T-cell (primary cell): Measurements from ENCODE around the gene ADCY1. TPM values are rescaled to one million over a fixed set of nuclear protein-coding genes. Genes with fewer than 3 reads are reported as not detected.

Source experiments
- ATAC-seq, 4 experiments: fragments of 200-7000 bp in 3 of 4; fragments of 150-1000 bp in 1 of 4; cut with Tn5 transposase; replicated peaks in 1 of 4; 1 replicate in 3 of 4; 2 replicates in 1 of 4; pipeline ENCODE4 v1.10.0; 2021; ENCODE audit warnings: moderate library complexity in 3 of 4, mild to moderate bottlenecking in 2 of 4, moderate number of reproducible peaks in 1 of 4
- CTCF ChIA-PET, 2 donors: fragments of 300-600 bp; sonication (Branson Sonifier 250); formaldehyde crosslinking; loops; one replicate each; lab custom pipeline; 2022; ENCODE audit warnings: antibody characterized with exemption in 2 of 2; lab: Charles Lee
- POLR2A ChIA-PET, 2 donors: fragments of 300-600 bp; sonication (Branson Sonifier 250); formaldehyde crosslinking; loops; one replicate each; lab custom pipeline; 2022; ENCODE audit warnings: antibody characterized with exemption in 2 of 2; lab: Charles Lee
- DNase-seq, 35 experiments: peaks; one replicate each; pipeline versions ENCODE4 v3.0.0 to v3.0.0-alpha.2; 2013 to 2023
- H3K27ac ChIP-seq: one replicate; pipeline ENCODE4 v1.5.1; 2013; ENCODE audit warnings: low read length
- H3K27me3 ChIP-seq, 2 experiments: replicated peaks in 1 of 2; 1 replicate in 1 of 2; 2 replicates in 1 of 2; pipeline versions ENCODE4 v1.6.1 to v1.7.0; 2013; ENCODE audit warnings: low read length in 1 of 2, mixed read lengths in 1 of 2; ENCODE audit not compliant: control insufficient read depth in 2 of 2, insufficient read depth in 2 of 2; ENCODE audit errors: extremely low read depth in 1 of 2
- H3K36me3 ChIP-seq, 2 donors: 1 replicate in 1 of 2; 2 replicates in 1 of 2; pipeline versions ENCODE4 v1.6.1 to v1.7.0; 2013; ENCODE audit warnings: low read length in 1 of 2; ENCODE audit not compliant: control insufficient read depth in 2 of 2, insufficient read depth in 1 of 2; ENCODE audit errors: extremely low read depth in 1 of 2
- H3K4me1 ChIP-seq, 2 experiments: 1 replicate in 1 of 2; 2 replicates in 1 of 2; pipeline versions ENCODE4 v1.6.1 to v1.7.0; 2013; ENCODE audit warnings: low read length in 2 of 2, mixed read lengths in 1 of 2; ENCODE audit not compliant: insufficient read depth in 2 of 2, control insufficient read depth in 1 of 2; ENCODE audit errors: extremely low read depth in 1 of 2
- H3K4me3 ChIP-seq, 2 donors: 1 replicate in 1 of 2; 2 replicates in 1 of 2; pipeline versions ENCODE4 v1.5.1 to v1.7.0; 2013; ENCODE audit warnings: mild to moderate bottlenecking in 2 of 2, low read length in 1 of 2, moderate library complexity in 1 of 2; ENCODE audit not compliant: control insufficient read depth in 1 of 2; ENCODE audit errors: extremely low read depth in 1 of 2
- H3K9me3 ChIP-seq: 2 replicates; pipeline ENCODE4 v1.7.0; 2013
- H3K27ac Mint-ChIP-seq, 2 donors: one replicate each; pipeline ENCODE4 v1.8.0; 2020 to 2021; ENCODE audit warnings: mild to moderate bottlenecking in 2 of 2, mixed read lengths in 2 of 2
- H3K27me3 Mint-ChIP-seq, 2 donors: one replicate each; pipeline ENCODE4 v1.8.0; 2021 to 2022; ENCODE audit warnings: mixed read lengths in 2 of 2
- H3K36me3 Mint-ChIP-seq: one replicate; pipeline ENCODE4 v1.8.0; 2021; ENCODE audit warnings: mixed read lengths
- H3K4me1 Mint-ChIP-seq, 3 donors: one replicate each; pipeline ENCODE4 v1.8.0; 2020 to 2022; ENCODE audit warnings: mixed read lengths in 3 of 3, mild to moderate bottlenecking in 1 of 3
- H3K4me3 Mint-ChIP-seq, 3 donors: one replicate each; pipeline ENCODE4 v1.8.0; 2020 to 2022; ENCODE audit warnings: mild to moderate bottlenecking in 3 of 3, mixed read lengths in 3 of 3, moderate library complexity in 3 of 3
- H3K9me3 Mint-ChIP-seq, 3 donors: one replicate each; pipeline ENCODE4 v1.8.0; 2020 to 2022; ENCODE audit warnings: mixed read lengths in 3 of 3
- whole genome bisulfite sequencing: methylation state at CpG from one replicate; pipeline ENCODE4 v1.1.5; 2013; ENCODE audit warnings: missing lambda C conversion rate; ENCODE audit not compliant: insufficient coverage; 5-methylcytosine and 5-hydroxymethylcytosine counted together
- total RNA-seq, 35 experiments: library from RNA in 6 of 35; stranded (reverse) in 6 of 35; fragments of 120-200 nt in 1 of 35; gene quantifications; one replicate each; pipeline versions ENCODE4 v1.2.1 to v1.2.4 and lab custom pipeline; 2013 to 2026

The ADCY1 gene
- total RNA-seq, 5 donors from 2014 or later (not counting 1 experiment from before 2014, with no cell fraction given): 0.03 to 0.44 (median 0.05) TPM

DNA sequence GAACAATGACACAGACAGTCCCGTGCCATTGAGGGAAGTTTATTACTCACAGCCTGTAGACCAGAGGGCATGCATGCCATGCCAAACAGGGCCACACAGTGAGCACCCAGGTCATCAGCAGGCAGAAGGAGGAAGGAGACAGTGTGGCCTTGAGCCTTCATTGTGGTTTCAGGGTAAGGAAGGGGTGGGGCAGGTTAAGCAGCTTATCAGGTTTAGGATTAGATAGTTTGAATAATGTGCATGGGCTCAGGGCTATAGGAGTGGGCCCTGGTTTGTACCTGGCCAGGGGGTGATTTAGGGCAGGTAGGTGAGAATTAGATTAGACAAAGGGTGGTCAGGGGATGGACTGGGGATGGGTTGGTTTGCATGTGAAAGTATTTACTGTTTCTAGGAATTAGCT is 67.9 kb downstream of the ADCY1 start:
- H3K36me3 Mint-ChIP-seq: no peaks in the 10 kb centered on the region
- no CpG with 5 or more reads among the region's 1 CpG for WGBS

DNA sequence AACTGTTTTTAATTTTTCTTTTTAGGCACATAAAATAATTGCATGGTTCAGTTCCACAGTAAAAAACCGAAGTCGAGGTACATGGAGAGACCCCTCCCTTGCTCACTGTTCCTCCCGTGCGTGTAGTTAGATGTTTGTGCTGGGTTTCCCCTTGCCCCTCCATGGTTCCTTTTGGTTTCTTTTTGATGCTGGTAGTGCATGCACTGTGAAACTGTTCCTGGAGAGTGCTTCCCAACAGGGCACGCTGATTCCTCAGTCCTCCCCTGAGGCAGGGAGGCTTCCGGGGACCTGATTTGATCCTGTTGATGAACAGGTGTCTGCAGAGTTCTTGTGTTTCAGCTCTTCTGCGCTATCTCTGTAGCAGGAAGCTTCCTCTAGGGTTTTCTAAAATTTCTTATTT is 69.5 kb downstream of the ADCY1 start:
- H3K27ac ChIP-seq: no peak overlapping the region
- H3K27ac Mint-ChIP-seq: no peak overlapping the region
- peaks cover 3 to 14% of the 10 kb centered on the region in 2 donors for H3K27me3 Mint-ChIP-seq
- 100% methylated on average over 1 of the region's 7 CpGs for WGBS
- DNase-seq (no peak), ATAC-seq (no peak)
- no peaks in the 10 kb centered on the region for H3K9me3 Mint-ChIP-seq
- no peaks in the 10 kb centered on the region for H3K4me1 Mint-ChIP-seq
- peaks cover 0 to 19% of the 10 kb centered on the region in 2 experiments for H3K27me3 ChIP-seq
- H3K9me3 ChIP-seq: no peaks in the 10 kb centered on the region
- H3K4me3 Mint-ChIP-seq: no peak overlapping the region
- no peak overlapping the region for H3K4me3 ChIP-seq
- CTCF ChIA-PET: no interaction called here
- no peaks in the 10 kb centered on the region for H3K4me1 ChIP-seq
- no peaks in the 10 kb centered on the region for H3K36me3 Mint-ChIP-seq
- H3K36me3 ChIP-seq: no peaks in the 10 kb centered on the region
- POLR2A ChIA-PET: no interaction called here

More for the DNA sequence above, 67.9 kb downstream of the ADCY1 start:
- Histone ChIP-seq H3K4me3 (no peak overlapping the region), H3K36me3 (no peaks in the 10 kb centered on the region), H3K4me1 (no peaks in the 10 kb centered on the region), H3K27ac (no peak overlapping the region), H3K9me3 (no peaks in the 10 kb centered on the region), H3K27me3 (peaks cover 0 to 19% of the 10 kb centered on the region in 2 experiments)
- Mint-ChIP-seq H3K27me3 (peaks cover 3 to 23% of the 10 kb centered on the region in 2 donors), H3K27ac (no peak overlapping the region), H3K9me3 (no peaks in the 10 kb centered on the region), H3K4me1 (no peaks in the 10 kb centered on the region), H3K4me3 (no peak overlapping the region)
- CTCF ChIA-PET: no interaction called here
- POLR2A ChIA-PET: no interaction called here
- ATAC-seq (no peak), DNase-seq (no peak)

- Mint-ChIP-seq H3K27ac (no peak overlapping the region), H3K4me3 (no peak overlapping the region), H3K36me3 (no peaks in the 10 kb centered on the region), H3K9me3 (no peaks in the 10 kb centered on the region), H3K4me1 (no peaks in the 10 kb centered on the region), H3K27me3 (peaks cover 3 to 14% of the 10 kb centered on the region in 2 donors)
- Histone ChIP-seq H3K9me3 (no peaks in the 10 kb centered on the region), H3K4me3 (no peak overlapping the region), H3K27me3 (peaks cover 0 to 19% of the 10 kb centered on the region in 2 experiments), H3K27ac (no peak overlapping the region), H3K4me1 (no peaks in the 10 kb centered on the region), H3K36me3 (no peaks in the 10 kb centered on the region)
- ChIA-PET CTCF (no interaction called here), POLR2A (no interaction called here)
- ATAC-seq (no peak), DNase-seq (no peak)
- 71% methylated on average over 4 of the region's 4 CpGs for WGBS
Observed at GRCh38 chr7:45644237-45644636, 70.1 kb downstream of the ADCY1 start.

DNA sequence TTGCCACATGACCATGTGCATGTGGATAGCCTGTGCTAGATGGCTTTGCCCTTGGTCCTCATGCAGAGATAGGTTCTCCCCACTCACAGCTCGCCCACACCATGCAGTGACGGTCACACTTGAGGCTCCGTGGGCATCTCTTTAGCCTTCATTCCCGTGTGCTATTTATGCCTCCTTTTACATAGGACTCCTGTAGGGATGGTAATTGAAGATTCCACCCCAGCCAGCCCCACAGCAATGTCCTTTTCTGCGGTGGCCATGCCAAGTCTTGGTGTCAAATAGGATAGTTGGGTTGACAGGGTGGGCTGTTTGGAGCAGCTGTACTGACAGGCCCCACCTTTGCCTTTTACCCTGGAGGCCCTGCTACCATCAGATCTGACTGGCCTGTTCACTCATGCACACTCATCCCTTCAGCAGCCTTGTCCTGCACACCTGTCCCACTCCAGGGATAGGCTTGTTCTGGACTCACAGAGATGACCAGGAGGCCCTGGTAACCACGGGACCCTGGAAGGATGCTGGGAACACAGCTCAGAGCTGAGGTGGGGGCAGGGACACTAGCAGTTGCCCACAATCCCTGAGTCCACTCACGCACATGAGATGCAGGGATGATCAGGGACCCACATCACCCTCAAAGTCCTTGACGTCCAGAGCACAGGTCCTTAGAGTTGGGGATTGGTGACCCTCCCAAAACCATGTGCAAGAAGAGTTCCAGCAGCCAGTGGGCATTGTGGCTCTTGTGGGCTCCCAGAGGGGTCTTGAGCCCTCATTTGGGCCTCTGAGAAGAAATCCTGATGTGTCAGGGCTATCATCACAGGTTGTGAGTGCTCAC is 71.2 kb downstream of the ADCY1 start:
- Mint-ChIP-seq H3K27ac (no peak overlapping the region), H3K4me3 (no peak overlapping the region), H3K4me1 (no peaks in the 10 kb centered on the region), H3K36me3 (no peaks in the 10 kb centered on the region), H3K9me3 (no peaks in the 10 kb centered on the region), H3K27me3 (peaks cover 2 to 8% of the 10 kb centered on the region in 2 donors)
- H3K36me3 ChIP-seq: no peaks in the 10 kb centered on the region
- H3K27ac ChIP-seq: no peak overlapping the region
- H3K4me3 ChIP-seq: no peak overlapping the region
- POLR2A ChIA-PET: no interaction called here
- WGBS: 60% methylated on average over 1 of the region's 8 CpGs
- DNase-seq: no peak
- no peaks in the 10 kb centered on the region for H3K4me1 ChIP-seq
- peaks cover 0 to 19% of the 10 kb centered on the region in 2 experiments for H3K27me3 ChIP-seq
- H3K9me3 ChIP-seq: no peaks in the 10 kb centered on the region
- CTCF ChIA-PET: no interaction called here
- ATAC-seq: no peak

DNA sequence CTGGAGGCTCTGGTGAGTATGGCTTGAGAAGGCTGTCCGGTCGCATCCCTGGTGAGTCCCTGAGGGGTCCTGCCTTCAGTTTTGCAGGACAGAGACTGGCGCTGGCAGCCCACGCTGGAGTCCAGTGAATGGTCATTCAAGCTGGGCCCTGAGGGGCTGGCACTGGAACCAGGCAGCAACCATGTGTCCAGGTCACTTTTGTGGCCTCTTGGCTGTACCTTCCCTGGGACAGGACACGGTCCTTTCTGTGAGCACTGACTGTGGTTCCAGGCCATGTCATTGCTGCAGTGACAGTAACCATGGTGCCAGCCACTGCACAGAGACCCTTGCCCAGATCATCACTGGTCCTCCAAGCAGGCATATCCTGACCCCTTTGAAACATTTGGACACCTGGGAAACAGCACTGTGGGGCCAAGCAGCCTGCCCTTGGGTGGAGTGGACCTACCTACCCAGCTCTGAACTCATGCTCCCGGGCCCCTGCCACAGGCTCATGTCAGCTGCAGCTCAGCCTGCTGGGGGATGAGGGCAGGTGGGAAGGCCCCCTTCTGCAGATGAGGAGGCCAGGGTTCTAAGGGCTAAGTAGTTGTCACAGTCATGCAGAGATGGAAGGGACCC is 72.1 kb downstream of the ADCY1 start:
- H3K9me3 Mint-ChIP-seq: no peaks in the 10 kb centered on the region
- Histone ChIP-seq H3K27ac (no peak overlapping the region), H3K4me1 (no peaks in the 10 kb centered on the region), H3K9me3 (no peaks in the 10 kb centered on the region), H3K27me3 (peaks cover 0 to 24% of the 10 kb centered on the region in 2 experiments), H3K4me3 (no peak overlapping the region), H3K36me3 (no peaks in the 10 kb centered on the region)
- H3K36me3 Mint-ChIP-seq: no peaks in the 10 kb centered on the region
- ATAC-seq (no peak), DNase-seq (no peak)
- peaks cover 0 to 6% (median 3%) of the 10 kb centered on the region in 3 donors for H3K4me1 Mint-ChIP-seq
- H3K4me3 Mint-ChIP-seq: no peak overlapping the region
- no peak overlapping the region for H3K27ac Mint-ChIP-seq
- CTCF ChIA-PET: no interaction called here
- H3K27me3 Mint-ChIP-seq: peaks cover 2 to 6% of the 10 kb centered on the region in 2 donors
- POLR2A ChIA-PET: no interaction called here
- WGBS: 82% methylated on average over 6 of the region's 6 CpGs

DNA sequence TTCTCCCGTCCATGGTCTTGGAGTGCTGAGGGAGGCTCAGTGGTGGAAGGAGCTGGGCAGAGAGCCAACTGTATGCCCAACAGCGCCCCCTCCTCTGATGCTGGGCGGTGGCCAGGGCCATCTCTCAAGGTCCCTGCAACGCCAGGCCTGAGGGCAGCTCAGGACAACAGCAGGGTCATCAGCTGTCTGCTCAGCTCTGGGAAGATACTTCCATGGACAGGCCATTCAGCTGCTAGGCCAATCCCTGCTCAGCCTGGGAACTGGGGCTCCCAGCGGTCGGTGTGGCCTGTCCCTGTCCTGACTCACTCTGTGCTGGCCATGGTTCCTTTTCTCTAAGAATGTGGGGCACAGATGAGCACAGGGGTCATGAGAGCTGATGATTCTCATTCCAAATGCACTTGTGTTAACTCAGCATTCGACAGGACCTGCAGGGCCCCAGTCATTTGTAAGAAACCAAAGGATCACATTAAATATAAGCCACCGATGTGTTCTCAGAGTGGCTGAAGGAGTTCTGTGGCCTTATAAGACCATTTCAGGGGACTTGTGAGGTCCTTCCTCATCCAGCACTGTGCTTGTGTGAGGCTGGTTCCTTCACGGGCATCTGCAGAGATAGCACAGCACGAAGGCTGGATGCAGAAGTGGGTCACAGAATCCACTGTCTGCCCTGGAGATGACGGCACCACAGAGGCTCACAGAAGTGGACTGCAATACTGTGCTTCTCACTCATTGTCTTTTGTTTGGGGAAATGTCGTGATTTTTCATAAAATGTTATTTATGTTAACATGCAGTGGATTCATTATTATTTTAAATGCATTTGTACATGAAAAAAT is 73.0 kb downstream of the ADCY1 start:
- H3K9me3 ChIP-seq: no peaks in the 10 kb centered on the region
- H3K4me1 ChIP-seq: no peaks in the 10 kb centered on the region
- H3K27ac Mint-ChIP-seq: no peak overlapping the region
- no peak overlapping the region for H3K4me3 ChIP-seq
- H3K9me3 Mint-ChIP-seq: peaks cover 0 to 3% (median 0%) of the 10 kb centered on the region in 3 donors
- ChIA-PET CTCF (no interaction called here), POLR2A (no interaction called here)
- H3K4me3 Mint-ChIP-seq: no peak overlapping the region
- DNase-seq (no peak), ATAC-seq (no peak)
- no peak overlapping the region for H3K27ac ChIP-seq
- no peaks in the 10 kb centered on the region for H3K36me3 Mint-ChIP-seq
- peaks cover 0 to 6% (median 3%) of the 10 kb centered on the region in 3 donors for H3K4me1 Mint-ChIP-seq
- no peaks in the 10 kb centered on the region for H3K36me3 ChIP-seq
- 75% methylated on average over 7 of the region's 12 CpGs for WGBS
- H3K27me3 ChIP-seq: peaks cover 0 to 24% of the 10 kb centered on the region in 2 experiments
- H3K27me3 Mint-ChIP-seq: peaks cover 2 to 4% of the 10 kb centered on the region in 2 donors
